Thyroid gland (tissue), 4 donors: ENCODE measurements around the gene IGFBPL1.

Source experiments
- POLR2A ChIP-seq, 2 donors: fragments of 450-650 bp; IDR thresholded peaks; one replicate each; pipeline ENCODE4 v1.6.1; 2017; ENCODE audit warnings: antibody characterized with exemption in 2 of 2, mild to moderate bottlenecking in 2 of 2, moderate library complexity in 1 of 2
- TF ChIP-seq, protein P1 (sequence below), 6 experiments: fragments of 200-600 bp in 3 of 6; fragments of 450-650 bp in 3 of 6; sonication (generic) in 3 of 6; IDR thresholded peaks; one replicate each; pipeline ENCODE4 v1.5.1; 2016 to 2019; ENCODE audit warnings: antibody characterized with exemption in 6 of 6, mild to moderate bottlenecking in 2 of 6, inconsistent platforms in 1 of 6, moderate library complexity in 1 of 6

DNA sequence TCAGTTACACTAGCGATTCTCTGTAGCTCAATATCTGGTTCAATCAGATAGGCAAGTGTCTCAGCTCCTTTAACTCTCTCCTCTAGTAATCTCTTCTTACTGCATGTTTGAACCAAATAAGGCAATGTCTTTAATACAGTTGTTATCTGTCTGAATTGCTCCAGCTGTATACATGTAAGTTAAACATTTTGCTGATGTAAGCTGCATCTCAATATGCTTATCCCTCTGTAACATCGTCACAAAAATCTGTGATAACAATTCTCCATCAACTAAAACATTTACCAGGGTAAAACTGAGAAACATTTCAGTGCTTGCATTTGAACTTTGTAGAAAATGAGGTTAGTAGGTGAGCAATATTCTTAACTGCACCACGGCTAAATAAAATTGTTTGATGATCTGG, 29.6 kb upstream of the IGFBPL1 start:
- no peak for TF ChIP-seq POLR2A (IDR thresholded peaks at IDR 0.05)
- TF ChIP-seq, protein P1, sequence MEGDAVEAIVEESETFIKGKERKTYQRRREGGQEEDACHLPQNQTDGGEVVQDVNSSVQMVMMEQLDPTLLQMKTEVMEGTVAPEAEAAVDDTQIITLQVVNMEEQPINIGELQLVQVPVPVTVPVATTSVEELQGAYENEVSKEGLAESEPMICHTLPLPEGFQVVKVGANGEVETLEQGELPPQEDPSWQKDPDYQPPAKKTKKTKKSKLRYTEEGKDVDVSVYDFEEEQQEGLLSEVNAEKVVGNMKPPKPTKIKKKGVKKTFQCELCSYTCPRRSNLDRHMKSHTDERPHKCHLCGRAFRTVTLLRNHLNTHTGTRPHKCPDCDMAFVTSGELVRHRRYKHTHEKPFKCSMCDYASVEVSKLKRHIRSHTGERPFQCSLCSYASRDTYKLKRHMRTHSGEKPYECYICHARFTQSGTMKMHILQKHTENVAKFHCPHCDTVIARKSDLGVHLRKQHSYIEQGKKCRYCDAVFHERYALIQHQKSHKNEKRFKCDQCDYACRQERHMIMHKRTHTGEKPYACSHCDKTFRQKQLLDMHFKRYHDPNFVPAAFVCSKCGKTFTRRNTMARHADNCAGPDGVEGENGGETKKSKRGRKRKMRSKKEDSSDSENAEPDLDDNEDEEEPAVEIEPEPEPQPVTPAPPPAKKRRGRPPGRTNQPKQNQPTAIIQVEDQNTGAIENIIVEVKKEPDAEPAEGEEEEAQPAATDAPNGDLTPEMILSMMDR (IDR thresholded peaks at IDR 0.05) = no peak
